Neural cell (in vitro differentiated cells): Measurements from ENCODE around the gene PLEKHA7. TPM values are rescaled to one million over a fixed set of nuclear protein-coding genes. Genes with fewer than 3 reads are reported as not detected.

Experiments used
- H2AFZ ChIP-seq: fragments of 200-600, 300-800 bp; sonication (generic), shearing (Covaris generic); 2 replicates; pipeline ENCODE4 v1.6.0; 2014; ENCODE audit warnings: low read depth, mild to moderate bottlenecking, antibody characterized with exemption, low read length, moderate library complexity
- H3F3A ChIP-seq: fragments of 200-600 bp; shearing (Covaris generic); 2 replicates; pipeline ENCODE4 v1.6.1; 2016; ENCODE audit warnings: mild to moderate bottlenecking, moderate library complexity, mixed read lengths, antibody characterized with exemption, low read length; ENCODE audit not compliant: insufficient read depth, poor library complexity, severe bottlenecking
- H3K27ac ChIP-seq: fragments of 200-600, 300-800 bp; sonication (generic), shearing (Covaris generic); 2 replicates; pipeline ENCODE4 v1.5.1; 2014; ENCODE audit warnings: mild to moderate bottlenecking, low read length, moderate library complexity
- H3K27me3 ChIP-seq: fragments of 300-800, 200-600 bp; sonication (generic), shearing (Covaris generic); 2 replicates; pipeline ENCODE4 v1.6.0; 2014; ENCODE audit warnings: mild to moderate bottlenecking, low read depth, low read length, moderate library complexity; ENCODE audit not compliant: insufficient read depth
- H3K36me3 ChIP-seq: fragments of 300-800, 200-600 bp; sonication (generic), shearing (Covaris generic); 2 replicates; pipeline ENCODE4 v1.5.1; 2014; ENCODE audit warnings: mild to moderate bottlenecking, antibody characterized with exemption, low read length, moderate library complexity; ENCODE audit not compliant: insufficient read depth
- H3K4me2 ChIP-seq: fragments of 300-800, 200-600 bp; sonication (generic), shearing (Covaris generic); 2 replicates; pipeline ENCODE4 v1.6.0; 2014; ENCODE audit warnings: mild to moderate bottlenecking, low read length
- H3K4me3 ChIP-seq: fragments of 300-800, 200-600 bp; sonication (generic), shearing (Covaris generic); 2 replicates; pipeline ENCODE4 v1.5.1; 2014; ENCODE audit warnings: mild to moderate bottlenecking, low read length, moderate library complexity
- H3K79me2 ChIP-seq: fragments of 200-600 bp; shearing (Covaris generic); replicated peaks from 2 replicates; pipeline ENCODE4 v1.6.0; 2014; ENCODE audit warnings: mild to moderate bottlenecking, low read length, moderate library complexity; ENCODE audit not compliant: insufficient read depth
- H3K9ac ChIP-seq: fragments of 300-800, 200-600 bp; sonication (generic), shearing (Covaris generic); 2 replicates; pipeline ENCODE4 v1.6.1; 2016; ENCODE audit warnings: mild to moderate bottlenecking, low read length, mixed read lengths
- H3K9me2 ChIP-seq: fragments of 200-600 bp; shearing (Covaris generic); 2 replicates; pipeline ENCODE4 v1.6.1; 2016; ENCODE audit warnings: mild to moderate bottlenecking, low read length, mixed read lengths; ENCODE audit not compliant: insufficient read depth
- H3K9me3 ChIP-seq: fragments of 200-600, 300-800 bp; sonication (generic), shearing (Covaris generic); 2 replicates; pipeline ENCODE4 v1.6.1; 2016; ENCODE audit warnings: mild to moderate bottlenecking, mixed run types, low read length, moderate library complexity, mixed read lengths
- H4K20me1 ChIP-seq: fragments of 200-600 bp; shearing (Covaris generic); 2 replicates; pipeline ENCODE4 v1.6.1; 2016; ENCODE audit warnings: mild to moderate bottlenecking, mixed run types; ENCODE audit not compliant: insufficient read depth
- EP300 ChIP-seq: fragments of 450-650 bp; conservative IDR thresholded peaks from 2 replicates; pipeline ENCODE4 v1.6.1; 2014; ENCODE audit warnings: antibody characterized with exemption, mild to moderate bottlenecking, moderate library complexity; ENCODE audit not compliant: poor library complexity, severe bottlenecking
- EZH2 ChIP-seq: fragments of 200-600, 300-800 bp; shearing (Covaris generic), sonication (generic); IDR thresholded peaks from 2 replicates; pipeline ENCODE4 v1.6.1; 2014; ENCODE audit warnings: antibody characterized with exemption, low read length, borderline replicate concordance, mild to moderate bottlenecking; ENCODE audit not compliant: insufficient read depth, poor library complexity, severe bottlenecking
- MXI1 ChIP-seq: fragments of 450-650 bp; conservative IDR thresholded peaks from 2 replicates; pipeline ENCODE4 v1.6.1; 2014; ENCODE audit warnings: antibody characterized with exemption, mild to moderate bottlenecking; ENCODE audit not compliant: poor library complexity, severe bottlenecking
- POLR2AphosphoS5 ChIP-seq: IDR thresholded peaks from 2 replicates; pipeline ENCODE4 v1.6.1; 2012
- RAD21 ChIP-seq: fragments of 450-650 bp; conservative IDR thresholded peaks from 2 replicates; pipeline ENCODE4 v1.6.1; 2014; ENCODE audit warnings: antibody characterized with exemption, mild to moderate bottlenecking, moderate library complexity
- SMC3 ChIP-seq: fragments of 450-650 bp; conservative IDR thresholded peaks from 2 replicates; pipeline ENCODE4 v1.6.1; 2014; ENCODE audit warnings: antibody characterized with exemption, mild to moderate bottlenecking, moderate library complexity; ENCODE audit not compliant: poor library complexity
- TAF1 ChIP-seq: IDR thresholded peaks from 2 replicates; pipeline ENCODE4 v1.6.1; 2012; ENCODE audit warnings: low read depth
- polyA plus RNA-seq: library from polyadenylated mRNA; depleted of rRNA; stranded (reverse); fragments of >200 nt; gene quantifications from 2 replicates; pipeline ENCODE4 v1.2.3, GENCODE V29; 2014
- TF ChIP-seq, protein P1 (sequence below): fragments of 450-650 bp; IDR thresholded peaks from 2 replicates; pipeline ENCODE4 v1.5.1; 2014; ENCODE audit warnings: antibody characterized with exemption, mild to moderate bottlenecking, moderate library complexity; ENCODE audit not compliant: poor library complexity, severe bottlenecking
- TF ChIP-seq, protein P2 (sequence below): IDR thresholded peaks from 2 replicates; pipeline ENCODE4 v1.6.1; 2012; ENCODE audit warnings: borderline replicate concordance

PLEKHA7 gene
- polyA plus RNA-seq, 1 donor from 2014 or later: 45.7 TPM

DNA sequence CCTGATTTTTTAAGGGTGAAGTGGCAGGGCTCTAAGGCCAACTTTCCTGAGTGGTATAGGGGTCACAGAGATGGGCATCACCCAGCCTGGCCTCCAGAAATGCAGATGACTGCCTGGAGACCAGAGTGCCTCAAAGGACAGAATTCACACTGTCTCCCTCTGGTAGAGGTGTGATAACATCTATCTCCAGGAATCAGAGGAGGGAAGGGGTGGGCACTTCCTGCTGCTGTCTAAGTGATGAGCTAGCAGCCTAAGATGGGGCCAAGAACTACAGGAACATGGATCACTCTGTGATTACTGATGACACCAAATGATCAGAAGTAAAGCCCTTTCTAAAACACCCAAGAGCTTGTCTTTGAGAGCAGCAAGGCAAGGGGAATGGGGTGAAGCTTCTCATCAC, 213.8 kb downstream of the PLEKHA7 start:
- Histone ChIP-seq H3K4me3 (no peak overlapping the region), H3K79me2 (no peaks in the 10 kb centered on the region), H2AFZ (no peak overlapping the region), H3F3A (no peaks in the 10 kb centered on the region), H3K9me2 (no peaks in the 10 kb centered on the region), H3K27me3 (no peaks in the 10 kb centered on the region), H3K36me3 (peaks cover 5% of the 10 kb centered on the region), H4K20me1 (no peaks in the 10 kb centered on the region), H3K4me2 (no peak overlapping the region), H3K27ac (no peak overlapping the region), H3K9me3 (no peaks in the 10 kb centered on the region), H3K9ac (no peak overlapping the region)
- TF ChIP-seq SMC3 (no peak), EP300 (no peak), EZH2 (no peak), TAF1 (no peak), POLR2AphosphoS5 (no peak), MXI1 (no peak), RAD21 (no peak)
- TF ChIP-seq, protein P1, sequence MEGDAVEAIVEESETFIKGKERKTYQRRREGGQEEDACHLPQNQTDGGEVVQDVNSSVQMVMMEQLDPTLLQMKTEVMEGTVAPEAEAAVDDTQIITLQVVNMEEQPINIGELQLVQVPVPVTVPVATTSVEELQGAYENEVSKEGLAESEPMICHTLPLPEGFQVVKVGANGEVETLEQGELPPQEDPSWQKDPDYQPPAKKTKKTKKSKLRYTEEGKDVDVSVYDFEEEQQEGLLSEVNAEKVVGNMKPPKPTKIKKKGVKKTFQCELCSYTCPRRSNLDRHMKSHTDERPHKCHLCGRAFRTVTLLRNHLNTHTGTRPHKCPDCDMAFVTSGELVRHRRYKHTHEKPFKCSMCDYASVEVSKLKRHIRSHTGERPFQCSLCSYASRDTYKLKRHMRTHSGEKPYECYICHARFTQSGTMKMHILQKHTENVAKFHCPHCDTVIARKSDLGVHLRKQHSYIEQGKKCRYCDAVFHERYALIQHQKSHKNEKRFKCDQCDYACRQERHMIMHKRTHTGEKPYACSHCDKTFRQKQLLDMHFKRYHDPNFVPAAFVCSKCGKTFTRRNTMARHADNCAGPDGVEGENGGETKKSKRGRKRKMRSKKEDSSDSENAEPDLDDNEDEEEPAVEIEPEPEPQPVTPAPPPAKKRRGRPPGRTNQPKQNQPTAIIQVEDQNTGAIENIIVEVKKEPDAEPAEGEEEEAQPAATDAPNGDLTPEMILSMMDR: no peak
- TF ChIP-seq, protein P2, sequence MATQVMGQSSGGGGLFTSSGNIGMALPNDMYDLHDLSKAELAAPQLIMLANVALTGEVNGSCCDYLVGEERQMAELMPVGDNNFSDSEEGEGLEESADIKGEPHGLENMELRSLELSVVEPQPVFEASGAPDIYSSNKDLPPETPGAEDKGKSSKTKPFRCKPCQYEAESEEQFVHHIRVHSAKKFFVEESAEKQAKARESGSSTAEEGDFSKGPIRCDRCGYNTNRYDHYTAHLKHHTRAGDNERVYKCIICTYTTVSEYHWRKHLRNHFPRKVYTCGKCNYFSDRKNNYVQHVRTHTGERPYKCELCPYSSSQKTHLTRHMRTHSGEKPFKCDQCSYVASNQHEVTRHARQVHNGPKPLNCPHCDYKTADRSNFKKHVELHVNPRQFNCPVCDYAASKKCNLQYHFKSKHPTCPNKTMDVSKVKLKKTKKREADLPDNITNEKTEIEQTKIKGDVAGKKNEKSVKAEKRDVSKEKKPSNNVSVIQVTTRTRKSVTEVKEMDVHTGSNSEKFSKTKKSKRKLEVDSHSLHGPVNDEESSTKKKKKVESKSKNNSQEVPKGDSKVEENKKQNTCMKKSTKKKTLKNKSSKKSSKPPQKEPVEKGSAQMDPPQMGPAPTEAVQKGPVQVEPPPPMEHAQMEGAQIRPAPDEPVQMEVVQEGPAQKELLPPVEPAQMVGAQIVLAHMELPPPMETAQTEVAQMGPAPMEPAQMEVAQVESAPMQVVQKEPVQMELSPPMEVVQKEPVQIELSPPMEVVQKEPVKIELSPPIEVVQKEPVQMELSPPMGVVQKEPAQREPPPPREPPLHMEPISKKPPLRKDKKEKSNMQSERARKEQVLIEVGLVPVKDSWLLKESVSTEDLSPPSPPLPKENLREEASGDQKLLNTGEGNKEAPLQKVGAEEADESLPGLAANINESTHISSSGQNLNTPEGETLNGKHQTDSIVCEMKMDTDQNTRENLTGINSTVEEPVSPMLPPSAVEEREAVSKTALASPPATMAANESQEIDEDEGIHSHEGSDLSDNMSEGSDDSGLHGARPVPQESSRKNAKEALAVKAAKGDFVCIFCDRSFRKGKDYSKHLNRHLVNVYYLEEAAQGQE: no peak

DNA sequence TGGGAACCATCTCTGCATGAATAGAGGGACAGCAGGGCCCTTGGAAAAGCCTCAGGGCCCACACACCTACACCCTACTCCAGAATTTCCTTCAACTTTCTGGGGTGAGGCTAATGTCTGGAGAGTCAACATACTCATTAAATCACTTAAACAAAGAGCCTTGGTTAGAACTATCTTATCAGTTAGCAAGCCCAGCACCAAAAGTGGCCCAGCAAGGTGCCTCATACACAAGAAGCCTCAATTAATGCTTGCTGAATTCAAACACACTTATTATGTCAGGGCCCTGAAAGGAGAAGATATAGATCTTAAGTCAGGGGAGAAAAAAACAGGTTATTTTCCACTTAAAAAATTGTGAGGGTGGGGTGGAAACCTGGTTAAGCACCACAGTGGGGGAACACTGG, 214.3 kb downstream of the PLEKHA7 start:
- Histone ChIP-seq H3F3A (no peaks in the 10 kb centered on the region), H3K4me3 (no peak overlapping the region), H3K79me2 (no peaks in the 10 kb centered on the region), H3K27ac (no peak overlapping the region), H2AFZ (no peak overlapping the region), H3K9ac (no peak overlapping the region), H3K27me3 (no peaks in the 10 kb centered on the region), H3K9me2 (no peaks in the 10 kb centered on the region), H3K4me2 (no peak overlapping the region), H4K20me1 (no peaks in the 10 kb centered on the region), H3K36me3 (peaks cover 5% of the 10 kb centered on the region), H3K9me3 (no peaks in the 10 kb centered on the region)
- TF ChIP-seq, protein P2: no peak
- TF ChIP-seq POLR2AphosphoS5 (no peak), SMC3 (no peak), EZH2 (no peak), TAF1 (no peak), RAD21 (no peak), EP300 (no peak), MXI1 (no peak)
- TF ChIP-seq, protein P1: no peak
